ENCODE results near the gene IL12RB1.

- no peak for TF ChIP-seq CTCF (IDR thresholded peaks at IDR 0.05; ENCODE audit: low read depth, low read length)
- TF ChIP-seq EZH2phosphoT487 (IDR thresholded peaks at IDR 0.05; ENCODE audit: low read depth) = no peak
These were observed 35.7 kb upstream of the IL12RB1 start for GRCh38 chr19:18122424-18122823.

Measured in OCI-LY3 (cell line).